ENCODE measurements around the gene MED13L.

MED13L gene

GRCh38 chr12:116277467-116278278, at the start of gene MED13L:
TSS of gene MED13L (minus strand) at chr12:116277693. CDS start at chr12:116277131, 562 bp downstream.
- DNase-seq, result no peak

- no peak for DNase-seq
Measured at GRCh38 chr12:116325336-116325664, 47.8 kb upstream of the MED13L start.

DNA sequence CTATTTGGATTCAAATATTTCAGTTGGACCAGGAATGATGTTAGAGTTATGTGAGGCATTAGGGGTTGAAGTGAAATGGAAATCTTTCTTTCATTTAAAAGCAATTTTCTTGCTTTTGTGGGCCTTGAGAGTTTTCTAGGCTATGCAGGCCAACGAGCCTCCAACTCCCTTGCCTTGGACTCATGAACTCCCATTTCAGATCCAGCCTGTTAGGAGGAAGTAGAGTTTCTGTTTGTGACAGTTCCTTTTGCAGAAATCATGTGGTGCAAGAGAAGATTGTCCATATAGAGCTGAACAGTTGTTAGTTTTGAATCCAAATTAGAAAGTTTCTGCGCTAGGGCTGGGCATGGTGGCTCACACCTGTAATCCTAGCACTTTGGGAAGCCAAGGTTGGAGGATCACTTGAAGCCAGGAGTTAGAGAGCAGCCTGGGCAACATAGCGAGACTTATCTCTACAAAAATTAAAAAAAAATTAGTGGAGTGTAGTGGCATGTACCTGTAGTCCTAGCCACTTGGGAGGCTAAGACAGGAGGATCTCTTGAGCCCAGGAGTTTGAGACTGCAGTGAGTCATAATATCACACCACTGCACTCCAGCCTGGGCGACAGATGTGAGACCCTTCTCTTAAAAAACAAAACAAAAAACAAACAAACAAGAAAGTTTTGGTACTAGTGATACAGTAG, 47.3 kb upstream of the MED13L start:
- DNase-seq, result no peak

DNA sequence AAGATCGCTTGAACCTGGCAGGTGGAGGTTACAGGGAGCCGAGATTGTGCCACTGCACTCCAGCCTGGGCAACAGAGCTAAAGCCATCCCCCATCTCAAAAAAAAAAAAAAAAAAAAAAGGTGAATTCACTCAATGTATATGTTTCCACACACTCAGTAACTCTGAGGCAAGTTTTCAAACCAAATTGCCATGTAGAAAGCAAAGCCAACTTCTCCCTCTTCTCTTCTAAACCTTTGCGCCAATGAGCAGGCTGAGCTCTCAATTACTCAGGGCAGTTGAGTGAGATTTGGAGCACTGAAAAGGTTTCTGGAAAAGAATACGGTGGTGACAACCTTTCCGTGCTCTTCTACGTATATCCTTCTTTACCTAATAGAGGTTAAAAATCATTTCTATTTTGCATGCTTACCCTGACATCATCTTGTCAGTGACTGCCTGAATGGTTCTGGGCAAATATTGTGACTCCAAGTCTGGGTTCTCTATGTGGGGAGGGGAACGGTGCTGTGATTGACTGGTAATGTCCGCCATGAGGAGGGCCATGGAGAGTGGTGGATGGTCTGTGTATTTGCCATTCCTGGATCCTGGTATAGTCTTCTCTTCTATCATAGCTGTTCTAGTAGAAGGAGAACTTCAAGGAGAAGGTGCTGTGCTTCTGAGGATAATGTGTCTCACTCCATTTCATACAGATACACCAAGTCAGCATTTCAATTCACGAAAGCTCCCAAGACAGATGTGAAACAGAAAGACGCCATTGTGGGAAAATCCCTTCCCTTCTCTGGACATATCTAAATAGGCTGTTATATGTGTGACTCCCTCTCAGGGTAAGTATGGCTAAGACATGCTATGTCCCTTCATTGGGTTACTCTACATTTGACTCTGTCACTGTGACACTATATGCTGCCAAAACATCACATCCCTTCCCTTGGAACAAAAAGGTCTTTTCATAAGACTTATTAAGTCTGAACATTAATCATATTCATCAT, 46.2 kb upstream of the MED13L start:
- no peak for DNase-seq

- no peak for DNase-seq
Measured at GRCh38 chr12:116321913-116322312, 44.4 kb upstream of the MED13L start.

DNA sequence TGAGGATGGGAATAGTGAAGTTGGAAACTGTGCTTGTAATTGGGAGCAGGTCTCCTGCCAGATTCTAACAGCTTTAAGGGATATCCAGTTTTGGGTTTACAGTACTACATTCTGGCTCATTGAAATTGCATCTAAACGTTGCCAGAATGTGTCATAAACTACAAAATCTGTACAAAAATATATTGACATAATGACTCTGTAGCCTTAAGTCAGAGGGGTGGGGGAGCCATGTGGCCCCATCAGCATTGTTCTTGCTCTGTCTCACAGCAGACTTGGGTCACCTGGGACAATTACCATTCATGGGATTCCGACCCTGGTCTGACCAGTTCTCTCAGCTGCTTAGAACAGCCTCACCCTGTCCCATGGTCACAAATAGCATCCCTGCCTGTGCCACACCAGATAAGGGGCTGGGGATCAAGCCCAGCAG, 43.3 kb upstream of the MED13L start:
- no peak for DNase-seq

GRCh38 chr12:116319898-116320621, 42.6 kb upstream of the MED13L start:
- no peak for DNase-seq

- DNase-seq, result no peak
Measured at GRCh38 chr12:116319233-116319897, 41.9 kb upstream of the MED13L start.

DNA sequence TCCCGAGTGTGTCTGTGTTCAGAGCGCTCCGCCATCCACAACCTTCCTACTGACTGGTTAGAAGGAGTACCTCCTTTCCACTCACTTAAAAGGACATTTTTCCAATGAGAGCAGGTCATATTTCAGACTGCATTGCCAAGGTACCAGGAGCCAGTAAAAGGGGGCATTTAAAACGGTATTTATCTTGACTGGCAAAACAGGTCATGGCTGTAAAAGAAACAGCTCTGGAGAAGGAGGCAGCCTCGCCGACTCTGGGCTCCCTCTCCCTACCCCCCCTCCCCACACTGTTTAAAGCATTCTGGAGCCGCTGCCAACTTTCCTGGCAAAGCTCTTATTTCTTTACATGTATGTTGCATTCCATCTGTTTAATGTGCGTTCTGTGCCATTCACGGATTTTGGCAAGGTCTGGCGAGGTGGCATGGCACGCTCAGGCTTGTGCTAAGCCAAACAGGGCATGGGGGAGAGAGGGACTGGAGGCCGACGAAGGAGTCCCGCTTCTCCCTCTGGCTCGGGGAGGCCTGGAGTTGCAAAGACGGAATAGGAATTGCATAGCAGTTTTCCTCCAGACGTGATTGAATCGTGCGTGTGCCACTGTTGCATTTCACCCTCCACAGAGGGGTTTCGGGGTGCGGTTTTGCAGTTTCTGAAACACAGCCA, 41.2 kb upstream of the MED13L start:
- no peak for DNase-seq

GRCh38 chr12:116317986-116318575, 40.6 kb upstream of the MED13L start:
- DNase-seq, result no peak

GRCh38 chr12:116317139-116317538, 39.6 kb upstream of the MED13L start:
- no peak for DNase-seq

- DNase-seq, result no peak
Measured at GRCh38 chr12:116314477-116314876, 37.0 kb upstream of the MED13L start.

GRCh38 chr12:116313194-116313927, 35.9 kb upstream of the MED13L start:
- DNase-seq, result no peak

GRCh38 chr12:116310082-116310481, 32.6 kb upstream of the MED13L start:
- DNase-seq, result no peak

DNA sequence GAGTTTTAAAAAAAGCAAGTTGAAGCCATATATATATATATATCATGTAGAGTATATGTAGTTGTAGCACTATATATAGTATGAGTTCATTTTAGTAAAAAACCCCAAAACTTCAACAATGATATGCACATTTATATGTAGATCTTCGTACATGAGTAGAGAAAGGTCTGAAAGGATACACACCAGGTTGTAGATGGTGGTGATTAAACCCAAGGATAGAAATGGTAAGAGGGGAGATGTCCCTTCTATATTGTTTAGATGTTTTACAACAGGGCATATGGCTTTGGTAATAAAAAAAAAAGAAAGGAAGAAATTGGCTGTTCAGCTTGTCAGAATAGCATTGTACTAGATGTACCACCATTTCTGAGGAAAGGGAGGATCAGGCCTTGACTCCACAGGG, 31.9 kb upstream of the MED13L start:
- DNase-seq, result no peak

DNA sequence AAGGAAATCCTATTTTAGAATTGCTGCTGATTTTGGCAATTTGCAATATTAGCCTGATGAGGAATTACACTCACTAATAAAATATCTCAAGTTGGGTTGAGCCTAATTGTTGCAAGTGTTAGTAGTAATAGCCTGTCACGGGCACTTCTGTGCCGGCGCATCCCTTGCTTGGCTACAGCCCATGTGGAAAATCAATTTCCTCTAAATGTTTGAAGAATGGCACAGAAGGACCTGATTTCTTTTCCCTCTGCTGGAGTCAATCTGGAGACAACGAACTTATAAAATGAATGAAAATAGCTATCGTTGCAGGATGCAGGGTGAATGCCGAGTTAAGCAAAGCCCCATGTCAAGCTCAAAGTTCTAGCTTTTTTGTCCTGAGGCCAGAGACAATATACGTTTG, 31.2 kb upstream of the MED13L start:
- DNase-seq, result no peak

- no peak for DNase-seq
Measured at GRCh38 chr12:116306968-116307367, 29.5 kb upstream of the MED13L start.

DNA sequence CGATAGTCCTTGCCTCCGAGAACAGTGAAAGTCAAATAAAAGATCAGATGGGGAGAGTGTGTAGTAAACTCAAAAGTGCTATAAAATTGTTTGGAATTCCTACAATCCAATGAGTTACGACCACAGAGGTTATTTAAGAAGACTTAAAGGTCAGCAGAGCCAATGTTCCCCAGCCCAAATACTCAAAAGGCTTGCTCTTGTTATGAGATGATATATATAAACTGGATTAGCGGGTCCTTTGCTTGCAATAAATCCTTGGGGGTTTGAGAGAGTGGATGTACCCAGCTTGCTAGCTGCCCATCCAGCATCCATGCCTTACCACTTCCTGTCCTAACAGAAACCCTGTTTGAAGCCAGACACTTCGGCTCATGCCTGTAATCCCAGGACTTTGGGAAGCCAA, 29.0 kb upstream of the MED13L start:
- DNase-seq, result no peak

GRCh38 chr12:116304621-116305020, 27.1 kb upstream of the MED13L start:
- no peak for DNase-seq

- DNase-seq, result no peak
Measured at GRCh38 chr12:116303929-116304328, 26.4 kb upstream of the MED13L start.

Measured in NCI-H524 treated with DMSO at 0.1 percent for 48 hours (cell line).